T follicular helper cell (primary cell): ENCODE data around the gene FBN2.
"Not testable (repeated sequence)": the region's sequence is repeated elsewhere in the genome, so short reads cannot be mapped to it uniquely, and the experiment has no call there.

Source experiments
- DNase-seq: peaks from one replicate; pipeline ENCODE4 v3.0.0-alpha.2; 2020; ENCODE audit warnings: low read depth

Gene FBN2

DNA sequence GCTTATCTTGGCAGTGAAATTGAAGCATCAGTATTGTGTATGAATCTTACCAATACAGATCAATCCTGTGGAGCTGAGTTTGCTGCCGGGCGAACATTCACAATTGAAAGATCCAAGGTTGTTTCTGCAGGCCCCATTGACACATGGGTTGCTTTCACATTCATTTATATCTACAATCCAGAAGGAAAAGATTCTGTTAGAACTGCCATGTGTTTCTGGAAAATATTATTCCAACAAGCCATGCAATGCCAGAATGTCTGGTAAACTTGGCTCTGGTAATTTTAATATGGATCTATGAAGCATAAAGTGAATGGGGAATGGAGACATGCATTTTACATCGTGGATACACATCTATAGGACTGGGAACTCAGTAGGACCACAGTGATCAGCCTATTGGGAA, 180.8 kb downstream of the FBN2 start:
- no peak for DNase-seq

GRCh38 chr5:128355961-128356360, 182.1 kb downstream of the FBN2 start:
- no peak for DNase-seq

GRCh38 chr5:128353441-128354107, 184.5 kb downstream of the FBN2 start:
- DNase-seq = no peak

DNA sequence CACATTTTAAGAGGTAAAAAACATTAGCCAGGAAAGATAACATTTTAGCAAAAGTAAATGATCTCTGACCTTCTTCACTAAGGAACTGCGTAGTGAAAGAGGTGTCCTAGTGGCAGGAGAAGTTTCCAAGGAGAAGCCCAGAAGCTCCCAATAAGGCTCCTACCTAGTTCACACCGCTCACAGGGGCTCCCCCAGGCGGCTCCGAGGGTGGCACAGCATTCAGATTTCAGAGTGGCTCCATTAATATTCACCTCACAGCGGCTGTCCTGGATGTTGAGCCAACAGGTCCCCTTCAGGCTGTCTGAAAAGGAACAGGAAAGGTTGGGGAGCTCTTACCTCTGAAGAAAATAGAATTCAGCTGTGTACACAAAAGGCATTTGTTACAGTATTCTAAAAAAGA, 187.3 kb downstream of the FBN2 start:
- no peak for DNase-seq

DNA sequence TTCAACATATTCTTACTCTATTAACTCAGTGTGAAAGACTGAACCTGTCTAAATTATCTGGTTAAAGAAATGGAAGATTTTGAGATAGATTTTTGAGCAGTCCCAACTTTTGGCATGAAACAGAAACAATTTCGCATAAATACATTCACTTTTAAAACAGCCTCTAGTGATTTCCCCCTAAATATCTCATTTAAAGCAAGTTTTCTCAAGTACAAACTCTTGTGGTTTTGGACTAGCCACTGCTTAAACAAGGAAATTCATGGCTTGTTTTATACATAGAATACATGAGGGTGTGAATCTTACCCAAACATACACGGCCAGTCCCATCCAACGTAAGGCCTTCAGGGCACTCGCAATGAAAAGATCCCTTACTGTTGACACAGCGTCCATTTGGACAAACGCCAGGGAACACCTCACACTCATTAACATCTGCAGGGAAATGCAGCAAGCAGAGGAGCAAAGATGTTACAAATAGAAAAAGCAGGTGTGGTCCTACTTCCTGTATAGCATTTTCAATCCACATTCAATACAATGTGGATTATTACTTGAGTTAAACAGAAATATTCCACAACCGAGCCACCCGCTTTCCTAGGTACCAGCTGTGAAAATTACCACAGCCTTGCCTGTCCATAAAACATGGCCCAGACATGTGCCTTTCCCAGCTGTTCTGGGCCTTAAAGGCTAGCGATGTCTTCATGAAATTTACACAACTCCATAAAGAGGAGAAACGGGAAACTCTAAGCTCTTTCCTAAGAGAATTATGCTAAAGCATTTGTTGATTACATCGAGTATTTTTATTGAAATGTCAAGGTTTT, 188.8 kb downstream of the FBN2 start:
- DNase-seq = no peak

DNA sequence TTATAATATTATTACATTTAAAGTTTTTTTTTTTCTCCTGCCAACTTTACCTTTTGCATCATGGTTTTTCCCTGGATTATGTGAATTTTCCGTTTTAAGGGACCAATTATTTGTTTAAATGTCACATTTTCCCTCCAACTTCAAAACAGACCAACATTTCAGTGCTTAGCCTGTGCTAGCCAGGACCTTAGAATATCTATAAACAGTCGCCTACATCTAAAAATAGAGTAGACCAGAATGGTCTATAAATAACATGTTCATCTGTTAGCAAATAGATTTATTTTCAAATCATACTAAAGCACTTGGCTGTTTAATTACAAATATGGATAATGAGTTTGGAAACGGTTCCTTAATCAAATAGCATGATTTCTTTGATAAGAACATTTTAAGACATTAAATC, 192.0 kb downstream of the FBN2 start:
- no peak for DNase-seq

GRCh38 chr5:128345247-128345646, 192.8 kb downstream of the FBN2 start:
- DNase-seq = no peak

- no peak for DNase-seq
Observed at GRCh38 chr5:128343168-128343567, 194.9 kb downstream of the FBN2 start.

GRCh38 chr5:128341056-128341455, 197.0 kb downstream of the FBN2 start:
- no peak for DNase-seq

DNA sequence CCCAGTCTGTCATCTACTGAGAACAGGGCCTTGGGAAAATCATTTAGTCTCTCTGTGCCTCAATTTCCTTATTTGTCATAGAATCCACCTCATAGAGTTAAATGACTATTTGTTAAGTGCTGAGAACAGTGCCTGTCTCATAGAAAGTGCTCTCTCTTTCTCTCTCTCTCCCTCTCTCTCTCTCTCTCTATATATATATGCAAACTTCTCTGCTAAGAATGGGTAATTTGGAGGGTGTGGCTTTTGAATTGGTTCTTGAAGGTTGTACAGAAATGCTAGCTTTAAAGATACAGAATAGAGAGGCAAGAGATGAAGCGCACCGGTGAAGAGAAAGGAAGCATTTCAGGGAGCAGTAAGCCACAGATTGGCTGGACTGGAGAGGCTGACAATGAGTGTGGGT, 197.4 kb downstream of the FBN2 start:
- no peak for DNase-seq

DNA sequence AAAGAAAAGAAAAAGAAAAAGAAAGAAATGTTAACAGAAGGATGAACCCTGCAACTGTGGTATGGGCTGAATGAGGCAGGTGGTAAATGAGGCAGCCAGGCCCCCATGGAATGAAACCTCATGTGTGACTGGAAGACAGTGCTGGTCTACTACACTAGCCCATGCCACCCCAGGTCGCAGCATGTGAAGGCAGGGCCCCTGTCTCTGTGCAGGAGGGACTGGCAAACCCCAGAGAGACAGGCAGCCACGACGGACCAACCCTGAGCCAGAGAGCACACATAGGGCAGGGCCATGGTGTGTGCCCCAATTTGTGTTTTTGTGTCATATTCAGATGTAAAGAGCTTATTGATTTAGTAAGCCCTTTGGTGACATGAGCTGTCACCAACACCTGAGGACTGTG, 198.5 kb downstream of the FBN2 start:
- DNase-seq = no peak

GRCh38 chr5:128338649-128339048, 199.4 kb downstream of the FBN2 start:
- DNase-seq = no peak

DNA sequence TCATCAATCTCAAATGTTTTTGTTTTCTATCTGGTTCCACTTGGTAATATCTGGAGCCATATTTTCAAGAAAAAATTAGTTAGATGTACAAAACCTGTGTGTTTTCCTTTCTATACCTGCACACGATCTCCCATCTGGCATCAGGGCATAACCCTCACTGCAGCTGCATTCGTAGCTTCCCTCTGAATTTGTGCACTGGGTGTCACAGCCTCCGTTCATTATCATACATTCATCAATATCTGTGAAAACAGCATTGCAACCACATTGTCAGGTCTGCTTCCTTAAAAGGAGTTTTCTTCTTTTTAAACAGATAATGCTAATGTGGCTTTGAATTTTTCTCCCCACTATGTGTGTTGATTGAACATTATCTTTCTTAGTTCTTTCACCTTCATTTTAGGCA, 202.7 kb downstream of the FBN2 start:
- DNase-seq = no peak

DNA sequence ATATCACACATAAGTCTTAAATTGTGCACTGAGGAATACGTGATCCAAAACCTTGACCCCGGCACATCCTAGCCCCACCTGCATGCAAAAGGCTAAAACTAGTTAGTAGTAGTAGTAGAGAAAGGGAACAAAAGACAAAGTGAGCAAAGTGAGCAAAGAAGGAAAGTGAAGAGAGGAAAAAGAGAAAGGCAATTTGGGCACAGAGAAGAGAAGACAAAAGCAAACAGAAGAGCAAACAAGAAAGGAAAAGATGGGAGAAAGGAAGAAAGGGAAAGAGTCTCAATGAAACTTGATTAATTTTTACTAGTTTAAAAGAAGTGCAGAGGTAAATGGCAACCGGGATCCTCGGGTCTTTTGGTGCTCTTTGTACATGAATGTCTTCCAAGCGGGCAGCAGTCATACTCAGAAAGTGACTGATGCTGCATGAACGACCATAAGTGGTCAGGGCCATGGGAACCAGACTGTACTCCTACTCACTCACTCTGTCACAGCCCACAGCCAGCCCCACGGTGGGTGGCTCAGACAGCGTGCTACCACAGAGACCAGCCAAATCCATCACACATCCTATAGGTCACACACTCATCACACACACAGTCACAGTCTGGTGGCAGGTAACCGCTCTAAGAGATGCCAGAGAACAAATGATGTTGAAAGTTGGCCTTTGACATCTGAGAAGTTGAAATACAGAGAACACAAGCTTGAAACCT, 203.9 kb downstream of the FBN2 start:
- no peak for DNase-seq

GRCh38 chr5:128331261-128331660, 206.8 kb downstream of the FBN2 start:
- DNase-seq = no peak

DNA sequence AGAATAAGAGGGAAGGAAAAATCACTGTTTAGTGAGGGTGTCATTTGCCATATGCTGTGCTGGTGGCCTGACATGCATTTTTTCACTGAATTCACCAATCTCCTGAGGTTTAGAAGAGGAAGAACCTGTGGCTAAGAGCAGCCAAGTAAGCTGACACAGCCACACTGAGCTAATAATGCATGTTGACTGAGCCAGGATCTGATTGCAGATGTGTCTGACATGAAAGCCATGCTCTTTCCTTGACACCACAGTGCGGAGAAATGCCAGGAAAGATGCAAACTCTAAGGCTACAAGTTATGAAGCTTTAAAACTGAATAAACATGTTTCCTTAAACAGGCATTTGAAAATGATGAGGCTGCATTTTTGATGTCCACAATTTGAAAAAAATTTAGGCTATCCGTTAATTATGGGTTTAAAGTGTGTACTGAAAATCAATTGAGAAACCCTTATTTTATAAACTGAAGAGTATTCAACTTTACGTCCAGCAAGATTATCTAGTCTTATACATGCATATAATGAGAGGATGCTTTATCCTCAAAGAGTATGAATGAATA, 208.6 kb downstream of the FBN2 start:
- no peak for DNase-seq

GRCh38 chr5:128328446-128328845, 209.6 kb downstream of the FBN2 start:
- no peak for DNase-seq

GRCh38 chr5:128328007-128328406, 210.0 kb downstream of the FBN2 start:
- DNase-seq = no peak

DNA sequence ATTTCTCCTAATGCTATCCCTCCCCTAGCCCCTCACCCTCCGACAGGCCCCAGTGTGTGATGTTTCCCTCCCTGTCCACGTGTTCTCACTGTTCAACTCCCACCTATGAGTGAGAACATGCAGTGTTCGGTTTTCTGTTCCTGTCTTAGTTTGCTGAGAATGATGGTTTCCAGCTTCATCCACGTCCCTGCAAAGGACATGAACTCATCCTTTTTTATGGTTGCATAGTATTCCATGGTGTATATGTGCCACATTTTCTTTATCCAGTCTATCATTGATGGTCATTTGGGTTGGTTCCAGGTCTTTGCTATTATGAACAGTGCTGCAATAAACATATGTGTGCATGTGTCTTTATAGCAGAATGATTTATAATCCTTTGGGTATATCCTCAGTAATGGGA, 216.6 kb downstream of the FBN2 start:
- not testable (repeated sequence) for DNase-seq

- no peak for DNase-seq
Observed at GRCh38 chr5:128318691-128319090, 219.4 kb downstream of the FBN2 start.

DNA sequence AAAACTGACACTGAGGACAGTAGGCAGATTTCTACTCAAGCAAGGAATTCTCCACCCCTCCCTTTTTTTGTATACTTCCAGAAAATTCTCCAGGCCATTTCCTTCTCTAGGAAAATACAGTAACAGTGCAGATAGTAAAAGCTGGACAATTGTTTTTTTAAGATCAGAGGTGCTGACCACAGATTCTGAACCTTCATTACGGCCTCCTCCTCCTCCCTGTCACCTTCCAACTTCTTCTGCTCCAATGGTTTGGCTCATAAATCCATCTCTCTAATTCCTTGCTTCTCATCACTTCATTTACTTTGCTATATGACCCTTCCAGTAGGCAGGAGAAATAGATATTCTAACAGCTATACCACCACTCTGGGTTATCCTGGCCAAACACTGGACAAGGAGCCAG, 220.6 kb downstream of the FBN2 start:
- no peak for DNase-seq

DNA sequence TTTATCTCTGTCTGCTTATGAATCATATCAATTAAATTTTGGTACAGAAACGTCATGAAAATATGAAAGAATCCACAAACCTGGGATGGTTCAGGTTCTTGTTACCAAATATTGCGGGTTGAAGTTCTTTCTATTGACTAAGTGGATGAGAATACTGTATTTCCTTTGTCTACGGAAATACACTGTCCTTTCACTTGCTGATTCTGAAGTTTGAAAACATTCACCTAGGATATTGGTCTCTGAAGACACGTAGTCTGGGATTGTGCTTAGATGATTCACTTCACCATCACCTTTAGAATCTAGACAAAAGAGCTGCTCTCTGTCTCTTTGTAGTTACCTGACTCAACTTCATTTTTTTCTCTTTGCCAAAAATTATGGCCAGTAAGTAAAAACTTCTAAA, 222.4 kb downstream of the FBN2 start:
- DNase-seq = no peak

GRCh38 chr5:128305341-128305740, 232.7 kb downstream of the FBN2 start:
- no peak for DNase-seq
